OCI-LY1 (cell line): ENCODE results near the gene ITGA7.

Experiments
- EZH2 ChIP-seq: fragments of 200-600 bp; sonication (generic), shearing (Covaris generic); IDR thresholded peaks from 2 replicates; pipeline ENCODE4 v1.8.0; 2017; ENCODE audit warnings: borderline replicate concordance, mixed run types, mild to moderate bottlenecking, antibody characterized with exemption, low read length, moderate library complexity, mixed read lengths
- TF ChIP-seq, protein P1 (sequence below): fragments of 200-600 bp; sonication (generic), shearing (Covaris generic); IDR thresholded peaks from 2 replicates; pipeline ENCODE4 v1.5.1; 2017; ENCODE audit warnings: mild to moderate bottlenecking, antibody characterized with exemption, low read length, moderate library complexity, mixed read lengths

- TF ChIP-seq, protein P1, sequence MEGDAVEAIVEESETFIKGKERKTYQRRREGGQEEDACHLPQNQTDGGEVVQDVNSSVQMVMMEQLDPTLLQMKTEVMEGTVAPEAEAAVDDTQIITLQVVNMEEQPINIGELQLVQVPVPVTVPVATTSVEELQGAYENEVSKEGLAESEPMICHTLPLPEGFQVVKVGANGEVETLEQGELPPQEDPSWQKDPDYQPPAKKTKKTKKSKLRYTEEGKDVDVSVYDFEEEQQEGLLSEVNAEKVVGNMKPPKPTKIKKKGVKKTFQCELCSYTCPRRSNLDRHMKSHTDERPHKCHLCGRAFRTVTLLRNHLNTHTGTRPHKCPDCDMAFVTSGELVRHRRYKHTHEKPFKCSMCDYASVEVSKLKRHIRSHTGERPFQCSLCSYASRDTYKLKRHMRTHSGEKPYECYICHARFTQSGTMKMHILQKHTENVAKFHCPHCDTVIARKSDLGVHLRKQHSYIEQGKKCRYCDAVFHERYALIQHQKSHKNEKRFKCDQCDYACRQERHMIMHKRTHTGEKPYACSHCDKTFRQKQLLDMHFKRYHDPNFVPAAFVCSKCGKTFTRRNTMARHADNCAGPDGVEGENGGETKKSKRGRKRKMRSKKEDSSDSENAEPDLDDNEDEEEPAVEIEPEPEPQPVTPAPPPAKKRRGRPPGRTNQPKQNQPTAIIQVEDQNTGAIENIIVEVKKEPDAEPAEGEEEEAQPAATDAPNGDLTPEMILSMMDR, result no peak
- no peak for TF ChIP-seq EZH2
These were observed 56.4 kb downstream of the ITGA7 start for GRCh38 chr12:55651299-55651683.
